Epithelial cell of esophagus (primary cell): ENCODE data around the gene MSANTD3.
"Not testable (repeated sequence)": the region's sequence is repeated elsewhere in the genome, so short reads cannot be mapped to it uniquely, and the experiment has no call there.

Source experiments
- DNase-seq: peaks from one replicate; pipeline ENCODE4 v3.0.0; 2010; ENCODE audit warnings: low read depth
- H3K4me3 ChIP-seq: 2 replicates; pipeline ENCODE4 v1.5.1; 2011; ENCODE audit warnings: mild to moderate bottlenecking, low read length, control low read depth
- CTCF ChIP-seq: IDR thresholded peaks from 2 replicates; pipeline ENCODE4 v1.5.1; 2011; ENCODE audit warnings: low read depth, mild to moderate bottlenecking, low read length, control low read depth, inconsistent platforms; ENCODE audit not compliant: insufficient read depth; ENCODE audit errors: missing control alignments

Gene MSANTD3

DNA sequence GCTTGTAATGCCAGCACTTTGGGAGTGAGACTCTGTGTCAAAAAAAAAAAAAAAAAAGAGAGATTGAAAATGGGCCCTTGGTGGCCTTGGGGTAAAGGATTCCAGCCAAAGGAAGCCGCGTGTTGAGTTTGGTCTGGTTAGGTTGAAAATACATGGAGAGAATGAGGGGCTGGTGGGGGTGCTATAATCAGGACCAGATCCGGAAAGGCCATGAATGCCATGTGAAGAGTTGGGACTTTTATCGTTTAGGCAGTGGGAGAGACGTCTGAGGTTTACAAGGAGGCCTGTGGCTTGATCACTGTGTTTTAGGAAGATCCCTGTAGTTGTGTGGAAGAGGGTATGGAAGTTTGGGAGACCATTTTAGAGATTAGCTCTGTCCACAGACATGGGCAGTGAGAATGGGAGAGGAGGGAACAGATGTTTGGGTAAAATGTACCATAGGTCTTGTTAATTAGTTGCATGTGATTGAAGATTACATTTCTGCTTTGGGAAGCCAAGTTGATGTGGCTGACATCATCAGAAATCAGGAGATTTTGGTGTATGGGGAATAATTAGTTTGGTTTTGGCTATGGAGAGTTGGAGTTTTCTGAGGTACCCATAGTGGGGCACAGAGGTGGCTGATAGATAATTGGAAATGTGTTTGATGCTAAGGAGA, 3.5 kb downstream of the MSANTD3 start:
- no peak for TF ChIP-seq CTCF
- no peak for DNase-seq
- no peak overlapping the region for H3K4me3 ChIP-seq

- DNase-seq = no peak
- no peak for TF ChIP-seq CTCF
- H3K4me3 ChIP-seq = no peak overlapping the region
Observed at GRCh38 chr9:100431886-100432285, 4.9 kb downstream of the MSANTD3 start.

DNA sequence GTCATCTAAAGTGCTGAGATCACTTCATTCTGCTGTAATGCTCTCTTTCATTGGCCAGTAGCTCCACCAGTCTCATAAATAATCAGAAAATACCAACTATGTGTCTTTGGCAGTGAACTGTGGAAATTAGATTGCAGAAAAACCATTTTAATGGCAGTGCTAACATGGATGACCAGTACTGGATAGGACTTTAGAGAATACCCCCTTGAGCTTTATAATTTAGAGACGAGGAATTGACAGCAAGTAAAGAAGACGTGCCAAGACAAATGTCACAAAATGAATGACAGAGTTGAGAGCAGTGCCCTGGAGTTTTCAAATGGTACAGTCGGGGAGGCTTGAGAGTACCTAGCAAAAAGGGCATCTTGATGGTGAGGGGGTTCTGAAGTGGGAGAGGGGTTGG, 5.8 kb downstream of the MSANTD3 start:
- no peak for DNase-seq
- H3K4me3 ChIP-seq = no peak overlapping the region
- TF ChIP-seq CTCF = no peak

- H3K4me3 ChIP-seq = no peak overlapping the region
- DNase-seq = no peak
- no peak for TF ChIP-seq CTCF
Observed at GRCh38 chr9:100436571-100436970, 9.6 kb downstream of the MSANTD3 start.

- no peak overlapping the region for H3K4me3 ChIP-seq
- peak; percentile 99 for TF ChIP-seq CTCF
- peak; percentile 79 for DNase-seq
Observed at GRCh38 chr9:100437860-100438805, 11.2 kb downstream of the MSANTD3 start.

- H3K4me3 ChIP-seq = no peak overlapping the region
- DNase-seq = no peak
- no peak for TF ChIP-seq CTCF
Observed at GRCh38 chr9:100440071-100440470, 13.1 kb downstream of the MSANTD3 start.

DNA sequence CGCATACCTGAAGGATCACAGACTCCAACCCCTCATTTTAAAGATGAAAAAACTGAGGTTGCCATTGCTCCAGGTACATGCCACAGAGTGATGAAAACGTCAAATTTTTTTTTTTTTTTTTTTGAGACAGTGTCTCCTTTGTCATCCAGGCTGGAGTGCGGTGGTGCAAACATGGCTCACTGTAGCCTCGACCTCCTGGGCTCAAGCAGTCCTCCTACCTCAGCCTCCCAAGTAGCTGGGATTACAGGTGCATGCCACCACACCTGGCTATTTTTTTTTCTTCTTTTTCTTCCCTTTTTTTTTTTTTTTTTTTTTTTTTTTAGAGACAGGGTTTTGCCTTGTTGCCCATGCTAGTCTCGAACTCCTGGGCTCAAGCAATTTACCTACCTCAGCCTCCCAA, 13.5 kb downstream of the MSANTD3 start:
- not testable (repeated sequence) for H3K4me3 ChIP-seq, DNase-seq
